ENCODE measurements around the gene MYO16. TPM values are rescaled to one million over a fixed set of nuclear protein-coding genes. Genes with fewer than 3 reads are reported as not detected.

Gene MYO16
- total and polyA plus RNA-seq, 2 experiments from 2014 or later: 0.13 to 0.23 TPM

GRCh38 chr13:108967371-108967770 is 338.0 kb downstream of the MYO16 start:
- H3K4me2 ChIP-seq: no peak overlapping the region

GRCh38 chr13:108968566-108968965 is 339.2 kb downstream of the MYO16 start:
- H3K36me3 ChIP-seq (replicated peaks; ENCODE audit: insufficient read depth, low read depth): no peaks in the 10 kb centered on the region
- H3K4me1 ChIP-seq (ENCODE audit: insufficient read depth): no peaks in the 10 kb centered on the region
- H3K9me3 ChIP-seq (ENCODE audit: low read depth): no peaks in the 10 kb centered on the region
- H2AFZ ChIP-seq: no peak overlapping the region
- no peaks in the 10 kb centered on the region for H3K79me2 ChIP-seq
- DNase-seq (ENCODE audit: low spot score): no peak
- no peak overlapping the region for H3K4me2 ChIP-seq
- TF ChIP-seq EZH2 (IDR thresholded peaks at IDR 0.05; ENCODE audit: borderline replicate concordance) (no peak), CTCF (IDR thresholded peaks at IDR 0.05; ENCODE audit: poor library complexity) (no peak), EZH2phosphoT487 (IDR thresholded peaks at IDR 0.05; ENCODE audit: low read depth, severe bottlenecking, unreplicated experiment) (no peak)
- H3K9me2 ChIP-seq (replicated peaks; ENCODE audit: insufficient read depth): no peaks in the 10 kb centered on the region
- no peak overlapping the region for H3K27ac ChIP-seq
- WGBS (ENCODE audit: low lambda C conversion rate, missing lambda C conversion rate): 95% methylated on average over 7 of the region's 7 CpGs
- no peaks in the 10 kb centered on the region for H3K27me3 ChIP-seq
- H3K4me3 ChIP-seq: no peak overlapping the region
- H4K20me1 ChIP-seq (ENCODE audit: insufficient read depth, poor library complexity, severe bottlenecking): no peaks in the 10 kb centered on the region

More at GRCh38 chr13:108967371-108967770, 338.0 kb downstream of the MYO16 start:
- H2AFZ ChIP-seq: no peak overlapping the region
- DNase-seq (ENCODE audit: low spot score): no peak
- H3K36me3 ChIP-seq (replicated peaks; ENCODE audit: insufficient read depth, low read depth): no peaks in the 10 kb centered on the region
- H3K4me1 ChIP-seq (ENCODE audit: insufficient read depth): no peaks in the 10 kb centered on the region
- H3K4me3 ChIP-seq: no peak overlapping the region
- no peaks in the 10 kb centered on the region for H3K9me2 ChIP-seq (replicated peaks; ENCODE audit: insufficient read depth)
- no peaks in the 10 kb centered on the region for H4K20me1 ChIP-seq (ENCODE audit: insufficient read depth, poor library complexity, severe bottlenecking)
- no peaks in the 10 kb centered on the region for H3K27me3 ChIP-seq
- 88% methylated on average over 6 of the region's 6 CpGs for WGBS (ENCODE audit: low lambda C conversion rate, missing lambda C conversion rate)
- no peak for TF ChIP-seq EZH2 (IDR thresholded peaks at IDR 0.05; ENCODE audit: borderline replicate concordance)
- TF ChIP-seq EZH2phosphoT487 (IDR thresholded peaks at IDR 0.05; ENCODE audit: low read depth, severe bottlenecking, unreplicated experiment): no peak
- TF ChIP-seq CTCF (IDR thresholded peaks at IDR 0.05; ENCODE audit: poor library complexity): no peak
- no peak overlapping the region for H3K27ac ChIP-seq
- H3K79me2 ChIP-seq: no peaks in the 10 kb centered on the region
- no peaks in the 10 kb centered on the region for H3K9me3 ChIP-seq (ENCODE audit: low read depth)

GRCh38 chr13:108974686-108975085 is 345.3 kb downstream of the MYO16 start:
- DNase-seq (ENCODE audit: low spot score): no peak

More at GRCh38 chr13:108974686-108975085, 345.3 kb downstream of the MYO16 start:
- Histone ChIP-seq H3K27me3 (no peaks in the 10 kb centered on the region), H3K4me2 (no peak overlapping the region), H2AFZ (no peak overlapping the region), H3K9me3 (ENCODE audit: low read depth) (no peaks in the 10 kb centered on the region), H3K27ac (no peak overlapping the region), H4K20me1 (ENCODE audit: insufficient read depth, poor library complexity, severe bottlenecking) (no peaks in the 10 kb centered on the region), H3K4me3 (no peak overlapping the region), H3K36me3 (replicated peaks; ENCODE audit: insufficient read depth, low read depth) (no peaks in the 10 kb centered on the region), H3K9me2 (replicated peaks; ENCODE audit: insufficient read depth) (no peaks in the 10 kb centered on the region), H3K79me2 (no peaks in the 10 kb centered on the region), H3K4me1 (ENCODE audit: insufficient read depth) (no peaks in the 10 kb centered on the region)
- no peak for TF ChIP-seq EZH2phosphoT487 (IDR thresholded peaks at IDR 0.05; ENCODE audit: low read depth, severe bottlenecking, unreplicated experiment)
- TF ChIP-seq CTCF (IDR thresholded peaks at IDR 0.05; ENCODE audit: poor library complexity): no peak
- TF ChIP-seq EZH2 (IDR thresholded peaks at IDR 0.05; ENCODE audit: borderline replicate concordance): no peak

Measured in hepatocyte (in vitro differentiated cells).